Measurements from ENCODE around the gene GPHN.

The GPHN gene

GRCh38 chr14:66959437-66960050 is 451.6 kb downstream of the GPHN start:
- DNase-seq (ENCODE audit: low read depth) = no peak

GRCh38 chr14:66965831-66966230 is 457.9 kb downstream of the GPHN start:
- no peak for DNase-seq (ENCODE audit: low read depth)

GRCh38 chr14:66972469-66972868 is 464.5 kb downstream of the GPHN start:
- no peak for DNase-seq (ENCODE audit: low read depth)

- no peak for DNase-seq (ENCODE audit: low read depth)
These were observed 466.6 kb downstream of the GPHN start for GRCh38 chr14:66974397-66975025.

- DNase-seq (ENCODE audit: low read depth) = no peak
These were observed 467.3 kb downstream of the GPHN start for GRCh38 chr14:66975251-66975650.

- no peak for DNase-seq (ENCODE audit: low read depth)
These were observed 471.4 kb downstream of the GPHN start for GRCh38 chr14:66979101-66979974.

GRCh38 chr14:66982247-66982646 is 474.3 kb downstream of the GPHN start:
- no peak for DNase-seq (ENCODE audit: low read depth)

GRCh38 chr14:66992776-66993175 is 484.8 kb downstream of the GPHN start:
- no peak for DNase-seq (ENCODE audit: low read depth)

GRCh38 chr14:66993512-66993911 is 485.6 kb downstream of the GPHN start:
- DNase-seq (ENCODE audit: low read depth) = no peak

GRCh38 chr14:66998013-66998412 is 490.1 kb downstream of the GPHN start:
- DNase-seq (ENCODE audit: low read depth) = no peak

- no peak for DNase-seq (ENCODE audit: low read depth)
These were observed 492.0 kb downstream of the GPHN start for GRCh38 chr14:66999978-67000377.

- no peak for DNase-seq (ENCODE audit: low read depth)
These were observed 495.2 kb downstream of the GPHN start for GRCh38 chr14:67002994-67003753.

- no peak for DNase-seq (ENCODE audit: low read depth)
These were observed 496.6 kb downstream of the GPHN start for GRCh38 chr14:67004521-67004920.

- no peak for DNase-seq (ENCODE audit: low read depth)
These were observed 502.7 kb downstream of the GPHN start for GRCh38 chr14:67010602-67011001.

GRCh38 chr14:67016856-67017255 is 508.9 kb downstream of the GPHN start:
- DNase-seq (ENCODE audit: low read depth) = no peak

GRCh38 chr14:67018720-67019119 is 510.8 kb downstream of the GPHN start:
- no peak for DNase-seq (ENCODE audit: low read depth)

GRCh38 chr14:67019796-67020195 is 511.8 kb downstream of the GPHN start:
- no peak for DNase-seq (ENCODE audit: low read depth)

GRCh38 chr14:67031920-67032774 is 524.2 kb downstream of the GPHN start:
- DNase-seq (ENCODE audit: low read depth) = no peak

GRCh38 chr14:67045440-67045839 is 537.5 kb downstream of the GPHN start:
- DNase-seq (ENCODE audit: low read depth) = no peak

GRCh38 chr14:67050896-67051295 is 542.9 kb downstream of the GPHN start:
- DNase-seq (ENCODE audit: low read depth) = no peak

GRCh38 chr14:67056684-67057083 is 548.7 kb downstream of the GPHN start:
- no peak for DNase-seq (ENCODE audit: low read depth)
